Panc1 (cell line): ENCODE data around the gene NCAPH2.

ENCODE experiments used
- POLR2AphosphoS5 ChIP-seq: IDR thresholded peaks from 2 replicates; pipeline ENCODE4 v1.6.1; 2012; ENCODE audit warnings: mild to moderate bottlenecking, low read depth, low read length, moderate library complexity
- SIN3A ChIP-seq: IDR thresholded peaks from 2 replicates; pipeline ENCODE4 v1.6.1; 2012; ENCODE audit warnings: low read depth, mild to moderate bottlenecking, low read length, moderate library complexity, borderline replicate concordance; ENCODE audit not compliant: insufficient read depth

DNA sequence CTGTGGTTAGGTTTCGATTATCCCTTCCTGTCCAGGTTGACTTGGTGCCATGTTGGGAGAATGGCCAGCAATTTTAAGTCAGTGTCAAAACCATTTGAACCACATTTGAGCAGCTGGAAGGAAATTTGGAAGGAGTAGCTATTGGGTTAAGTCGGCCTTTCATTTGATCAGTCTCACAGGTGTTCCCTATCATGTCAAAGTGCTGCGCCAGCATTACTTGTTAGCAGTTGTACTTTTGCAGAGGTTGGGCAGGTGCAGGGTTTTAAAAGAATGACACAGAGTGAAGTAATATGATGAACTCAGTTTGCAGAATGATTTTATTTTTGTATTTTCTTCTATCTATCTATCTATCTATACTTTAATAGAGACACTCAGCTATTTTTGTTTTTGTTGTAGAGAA, 28.2 kb downstream of the NCAPH2 start:
- TF ChIP-seq POLR2AphosphoS5 (no peak), SIN3A (no peak)
